ENCODE measurements around the gene LYG1.
"Not testable (repeated sequence)": the region's sequence is repeated elsewhere in the genome, so short reads cannot be mapped to it uniquely, and the experiment has no call there.

Gene LYG1

GRCh38 chr2:99297994-99298393 lies 3.0 kb downstream of the LYG1 start:
- no peak for TF ChIP-seq CTCF (IDR thresholded peaks at IDR 0.05; ENCODE audit: insufficient read depth, missing control alignments)
- DNase-seq (ENCODE audit: insufficient read length, low spot score), result no peak
- no peak for FAIRE-seq

GRCh38 chr2:99285526-99285925 lies 15.5 kb downstream of the LYG1 start:
- no peak for FAIRE-seq
- TF ChIP-seq CTCF (IDR thresholded peaks at IDR 0.05; ENCODE audit: insufficient read depth, missing control alignments), result no peak
- no peak for DNase-seq (ENCODE audit: insufficient read length, low spot score)

GRCh38 chr2:99279969-99280695 lies 20.9 kb downstream of the LYG1 start:
- FAIRE-seq (no peak), DNase-seq (ENCODE audit: insufficient read length, low spot score) (no peak)
- no peak for TF ChIP-seq CTCF (IDR thresholded peaks at IDR 0.05; ENCODE audit: insufficient read depth, missing control alignments)

- no peak for TF ChIP-seq CTCF (IDR thresholded peaks at IDR 0.05; ENCODE audit: insufficient read depth, missing control alignments)
- DNase-seq (ENCODE audit: insufficient read length, low spot score) (no peak), FAIRE-seq (no peak)
These were observed 22.2 kb downstream of the LYG1 start for GRCh38 chr2:99278793-99279291.

- not testable (repeated sequence) for DNase-seq (ENCODE audit: insufficient read length, low spot score); FAIRE-seq
These were observed 22.7 kb downstream of the LYG1 start for GRCh38 chr2:99278195-99278765.

- TF ChIP-seq CTCF (IDR thresholded peaks at IDR 0.05; ENCODE audit: insufficient read depth, missing control alignments), result no peak
- FAIRE-seq (no peak), DNase-seq (ENCODE audit: insufficient read length, low spot score) (no peak)
These were observed 25.1 kb downstream of the LYG1 start for GRCh38 chr2:99275882-99276281.

GRCh38 chr2:99261242-99261641 lies 39.8 kb downstream of the LYG1 start:
- FAIRE-seq (no peak), DNase-seq (ENCODE audit: insufficient read length, low spot score) (no peak)
- no peak for TF ChIP-seq CTCF (IDR thresholded peaks at IDR 0.05; ENCODE audit: insufficient read depth, missing control alignments)
